Activated T-cell treated with anti-CD3 and anti-CD28 coated beads, Interleukin-2, amount 50 U/mL, for 24 hours (primary cell): Measurements from ENCODE around the gene PAFAH1B1.
"Not testable (repeated sequence)": the region's sequence is repeated elsewhere in the genome, so short reads cannot be mapped to it uniquely, and the experiment has no call there.

Experiments
- DNase-seq: peaks from one replicate; pipeline ENCODE4 v3.0.0-alpha.2; 2020
- H3K27ac Mint-ChIP-seq: 2 replicates; pipeline ENCODE4 v1.8.0; 2020; ENCODE audit warnings: mild to moderate bottlenecking, mixed read lengths
- H3K27me3 Mint-ChIP-seq: 2 replicates; pipeline ENCODE4 v1.8.0; 2020; ENCODE audit warnings: mixed read lengths
- H3K36me3 Mint-ChIP-seq: 2 replicates; pipeline ENCODE4 v1.8.0; 2020; ENCODE audit warnings: low read depth, mixed read lengths
- H3K4me1 Mint-ChIP-seq: 2 replicates; pipeline ENCODE4 v1.8.0; 2020; ENCODE audit warnings: low read depth, mixed read lengths
- H3K4me3 Mint-ChIP-seq: 2 replicates; pipeline ENCODE4 v1.8.0; 2020; ENCODE audit warnings: mild to moderate bottlenecking, moderate library complexity, mixed read lengths
- H3K9me3 Mint-ChIP-seq: 2 replicates; pipeline ENCODE4 v1.8.0; 2020; ENCODE audit warnings: mixed read lengths

PAFAH1B1 gene

DNA sequence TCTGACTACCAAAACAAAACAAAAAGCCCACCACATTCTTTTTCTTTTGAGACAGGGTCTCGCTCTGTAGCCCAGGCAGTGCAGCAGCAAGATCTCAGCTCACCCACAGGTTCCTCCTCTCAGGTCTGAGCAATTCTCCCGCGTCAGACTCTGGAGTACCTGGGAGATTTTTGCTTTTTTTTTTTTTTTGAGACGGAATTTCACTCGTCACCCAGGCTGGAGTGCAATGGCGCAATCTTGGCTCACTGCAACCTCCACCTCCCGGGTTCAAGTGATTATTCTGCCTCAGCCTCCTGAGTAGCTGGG is 21.2 kb upstream of the PAFAH1B1 start:
- not testable (repeated sequence) for H3K4me1 Mint-ChIP-seq, H3K27ac Mint-ChIP-seq, H3K36me3 Mint-ChIP-seq, H3K9me3 Mint-ChIP-seq, H3K27me3 Mint-ChIP-seq, DNase-seq, H3K4me3 Mint-ChIP-seq

DNA sequence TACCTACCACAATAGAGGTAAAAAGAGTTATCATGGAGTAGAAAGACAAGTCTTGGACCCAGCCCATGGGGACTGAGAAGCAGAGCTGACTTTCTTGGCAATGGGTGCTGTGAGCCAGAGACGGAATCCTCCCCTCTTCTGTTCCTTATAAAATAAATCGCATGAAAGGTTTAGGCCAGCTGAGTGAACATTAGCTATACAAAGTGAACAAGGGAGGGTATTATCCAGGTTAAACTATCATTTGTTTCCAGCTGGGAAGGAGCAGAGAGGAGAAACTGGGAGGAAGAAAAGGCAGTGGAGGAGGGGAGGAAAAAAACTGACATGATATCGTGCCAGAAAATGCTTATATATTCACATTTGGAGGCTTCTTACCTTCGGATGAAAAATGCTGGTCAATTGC is 13.3 kb upstream of the PAFAH1B1 start:
- H3K36me3 Mint-ChIP-seq, result no peaks in the 10 kb centered on the region
- no peak for DNase-seq

DNA sequence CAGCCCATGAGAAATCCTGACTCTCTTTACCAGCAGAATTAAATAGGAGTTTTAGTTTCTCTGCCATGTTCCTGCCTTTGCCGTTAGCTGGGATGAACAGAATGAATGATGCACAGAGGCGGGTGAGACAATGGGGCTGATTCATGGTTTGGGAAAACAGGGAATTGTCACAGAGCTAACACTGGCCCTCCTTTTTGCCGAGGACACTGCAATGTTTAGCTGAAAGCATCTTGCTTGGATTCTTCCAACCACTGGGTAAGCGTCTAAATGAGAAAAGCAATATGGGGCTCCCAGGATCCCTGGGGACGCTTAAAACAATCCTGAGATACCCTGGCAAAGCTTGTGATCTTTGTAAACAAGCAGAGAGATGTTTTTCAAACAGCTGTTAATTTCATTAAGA is 12.8 kb upstream of the PAFAH1B1 start:
- peaks cover 3% of the 10 kb centered on the region for H3K27me3 Mint-ChIP-seq
- no peak for DNase-seq
- H3K9me3 Mint-ChIP-seq, result no peaks in the 10 kb centered on the region
- H3K4me1 Mint-ChIP-seq, result no peaks in the 10 kb centered on the region
- no peak overlapping the region for H3K4me3 Mint-ChIP-seq
- H3K36me3 Mint-ChIP-seq, result no peaks in the 10 kb centered on the region
- H3K27ac Mint-ChIP-seq, result no peak overlapping the region

More for the DNA sequence above, 13.3 kb upstream of the PAFAH1B1 start:
- Mint-ChIP-seq H3K27ac (no peak overlapping the region), H3K9me3 (no peaks in the 10 kb centered on the region), H3K27me3 (peaks cover 3% of the 10 kb centered on the region), H3K4me1 (no peaks in the 10 kb centered on the region), H3K4me3 (no peak overlapping the region)

DNA sequence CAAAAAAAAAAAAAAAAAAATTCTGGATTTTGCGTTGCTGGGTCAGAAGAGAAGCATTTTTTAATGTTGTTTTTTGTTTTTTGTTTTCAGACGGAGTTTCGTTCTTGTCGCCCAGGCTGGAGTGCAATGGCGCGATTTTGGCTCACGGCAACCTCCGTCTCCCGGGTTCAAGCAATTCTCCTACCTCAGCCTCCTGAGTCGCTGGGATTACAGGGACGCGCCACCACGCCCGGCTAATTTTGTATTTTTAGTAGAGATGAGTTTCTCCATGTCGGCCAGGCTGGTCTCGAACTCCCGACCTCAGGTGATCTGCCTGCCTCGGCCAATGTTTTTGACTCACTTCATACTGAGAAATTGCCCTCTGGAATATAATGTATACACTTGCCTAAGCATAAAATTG is 11.0 kb upstream of the PAFAH1B1 start:
- H3K4me1 Mint-ChIP-seq, result no peaks in the 10 kb centered on the region

GRCh38 chr17:2591040-2591640 is 2.3 kb upstream of the PAFAH1B1 start:
- H3K27ac Mint-ChIP-seq, result no peak overlapping the region

More for the DNA sequence above, 11.0 kb upstream of the PAFAH1B1 start:
- Mint-ChIP-seq H3K4me3 (no peak overlapping the region), H3K36me3 (no peaks in the 10 kb centered on the region), H3K27ac (no peak overlapping the region), H3K27me3 (peaks cover 3% of the 10 kb centered on the region), H3K9me3 (no peaks in the 10 kb centered on the region)
- DNase-seq, result no peak

DNA sequence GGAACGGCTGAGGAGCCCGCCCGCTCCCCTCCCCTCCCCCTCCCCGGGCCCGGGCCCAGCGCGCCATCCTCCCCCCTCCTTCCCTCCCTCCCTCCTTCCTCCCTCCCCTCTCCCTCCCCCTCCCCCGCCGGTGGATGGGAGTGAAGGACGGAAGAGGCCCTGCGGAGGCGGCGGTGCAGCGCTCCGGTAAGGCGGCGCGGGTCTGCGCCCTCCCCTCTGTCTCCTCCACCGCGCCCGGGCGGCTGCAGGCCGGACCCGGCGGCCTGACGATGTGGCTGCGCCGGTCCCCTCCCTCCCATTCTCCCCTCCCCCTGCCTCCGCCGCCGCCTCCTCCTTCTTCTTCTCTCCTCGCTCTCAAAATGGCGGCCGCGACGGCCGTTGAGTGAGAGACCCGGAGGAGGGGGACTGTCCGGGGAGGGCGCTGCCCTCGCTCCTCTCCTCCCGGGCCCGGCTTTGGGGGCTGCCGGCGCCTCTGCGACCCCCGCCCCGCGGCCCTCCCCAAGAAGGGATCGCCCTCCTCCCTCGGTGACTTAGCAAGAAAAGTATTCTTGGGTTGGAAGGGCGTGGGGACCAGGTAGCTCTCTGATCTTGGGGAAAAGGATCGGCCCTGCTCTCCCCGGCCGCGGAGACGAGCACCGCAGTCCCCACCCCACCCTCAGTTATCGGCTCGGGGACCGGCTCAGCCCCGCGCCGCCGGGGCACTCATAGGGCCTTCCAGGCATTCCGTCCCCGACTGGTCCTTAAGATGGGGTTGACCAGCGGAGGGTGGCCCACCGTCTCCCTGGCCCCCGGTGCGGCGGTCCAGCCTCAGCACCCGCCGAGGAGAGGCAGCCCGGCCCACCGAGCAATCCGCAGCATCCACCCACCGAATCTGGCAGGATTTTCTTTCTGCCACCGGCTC is 617 bp downstream of the PAFAH1B1 start:
- Mint-ChIP-seq H3K27ac (peak overlapping the region; percentile 97), H3K4me3 (peak overlapping the region; percentile 86), H3K36me3 (peaks cover 30% of the 10 kb centered on the region), H3K27me3 (no peaks in the 10 kb centered on the region), H3K4me1 (peaks cover 36% of the 10 kb centered on the region), H3K9me3 (no peaks in the 10 kb centered on the region)
- peak; percentile 90 for DNase-seq

More at GRCh38 chr17:2591040-2591640, 2.3 kb upstream of the PAFAH1B1 start:
- no peaks in the 10 kb centered on the region for H3K9me3 Mint-ChIP-seq
- H3K36me3 Mint-ChIP-seq, result peaks cover 15% of the 10 kb centered on the region
- no peaks in the 10 kb centered on the region for H3K27me3 Mint-ChIP-seq
- H3K4me3 Mint-ChIP-seq, result no peak overlapping the region
- H3K4me1 Mint-ChIP-seq, result peaks cover 14% of the 10 kb centered on the region
- no peak for DNase-seq

GRCh38 chr17:2594722-2595599 is 1.5 kb downstream of the PAFAH1B1 start:
- no peaks in the 10 kb centered on the region for H3K27me3 Mint-ChIP-seq
- no peak for DNase-seq

DNA sequence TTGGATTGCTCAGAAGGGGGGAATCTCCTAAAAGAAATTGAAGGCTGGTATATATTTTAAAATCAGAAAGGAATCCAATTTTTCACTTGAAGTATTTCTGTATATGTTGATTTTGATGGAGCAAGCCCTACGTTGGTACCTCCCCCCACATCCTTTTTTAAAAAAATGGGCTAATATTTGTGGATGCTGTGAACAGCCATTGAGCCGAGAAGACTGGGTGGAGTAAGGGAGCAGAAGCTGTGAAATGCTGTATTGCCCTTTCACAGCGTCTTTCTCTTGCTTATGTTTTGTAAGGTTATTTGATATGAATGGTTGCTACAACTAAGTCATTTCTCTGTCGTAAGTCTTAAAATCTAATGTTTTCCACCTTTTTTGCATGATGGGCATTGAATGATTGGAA is 2.3 kb downstream of the PAFAH1B1 start:
- no peaks in the 10 kb centered on the region for H3K9me3 Mint-ChIP-seq
- H3K4me3 Mint-ChIP-seq, result peak overlapping the region; percentile 86
- H3K36me3 Mint-ChIP-seq, result peaks cover 36% of the 10 kb centered on the region
- H3K27ac Mint-ChIP-seq, result peak overlapping the region; percentile 26
- no peaks in the 10 kb centered on the region for H3K27me3 Mint-ChIP-seq
- DNase-seq, result no peak
- H3K4me1 Mint-ChIP-seq, result peaks cover 44% of the 10 kb centered on the region

More at GRCh38 chr17:2594722-2595599, 1.5 kb downstream of the PAFAH1B1 start:
- Mint-ChIP-seq H3K4me1 (peaks cover 43% of the 10 kb centered on the region), H3K4me3 (peak overlapping the region; percentile 86), H3K9me3 (no peaks in the 10 kb centered on the region), H3K27ac (peak overlapping the region; percentile 93), H3K36me3 (peaks cover 35% of the 10 kb centered on the region)

- Mint-ChIP-seq H3K27ac (no peak overlapping the region), H3K27me3 (no peaks in the 10 kb centered on the region), H3K4me1 (peaks cover 59% of the 10 kb centered on the region), H3K36me3 (peaks cover 41% of the 10 kb centered on the region), H3K4me3 (peak overlapping the region; percentile 33), H3K9me3 (no peaks in the 10 kb centered on the region)
- no peak for DNase-seq
Observed at GRCh38 chr17:2598166-2598565, 4.7 kb downstream of the PAFAH1B1 start.

GRCh38 chr17:2602597-2603017 is 9.2 kb downstream of the PAFAH1B1 start:
- no peak for DNase-seq
- Mint-ChIP-seq H3K27me3 (no peaks in the 10 kb centered on the region), H3K27ac (peak overlapping the region; percentile 65), H3K36me3 (peaks cover 41% of the 10 kb centered on the region), H3K9me3 (no peaks in the 10 kb centered on the region), H3K4me3 (no peak overlapping the region), H3K4me1 (peaks cover 64% of the 10 kb centered on the region)

GRCh38 chr17:2608350-2608913 is 15.0 kb downstream of the PAFAH1B1 start:
- H3K36me3 Mint-ChIP-seq, result peaks cover 44% of the 10 kb centered on the region
- H3K27ac Mint-ChIP-seq, result no peak overlapping the region
- H3K27me3 Mint-ChIP-seq, result no peaks in the 10 kb centered on the region
- H3K4me3 Mint-ChIP-seq, result no peak overlapping the region
- no peaks in the 10 kb centered on the region for H3K9me3 Mint-ChIP-seq
- no peak for DNase-seq
- peaks cover 65% of the 10 kb centered on the region for H3K4me1 Mint-ChIP-seq

DNA sequence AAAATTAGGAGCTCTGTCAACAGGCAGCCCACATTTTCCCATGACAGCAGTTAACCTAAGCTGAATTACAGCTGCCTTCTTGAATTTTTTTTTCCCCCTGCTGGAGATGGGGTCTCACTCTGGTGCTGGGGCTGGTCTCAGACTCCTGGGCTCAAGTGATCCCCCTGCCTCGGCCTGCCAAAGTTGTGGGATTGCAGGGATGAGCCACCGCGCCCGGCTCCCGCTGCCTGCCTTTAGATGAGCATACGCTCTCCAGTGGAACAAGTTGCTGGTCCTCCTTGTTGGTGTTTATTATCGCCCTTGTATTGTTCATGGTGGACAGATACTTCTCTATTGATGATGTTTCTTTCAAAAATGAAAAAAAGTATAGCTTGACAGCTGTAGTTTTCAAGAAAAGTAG is 15.6 kb downstream of the PAFAH1B1 start:
- Mint-ChIP-seq H3K27me3 (no peaks in the 10 kb centered on the region), H3K36me3 (peaks cover 45% of the 10 kb centered on the region), H3K27ac (peak overlapping the region; percentile 33), H3K4me3 (no peak overlapping the region), H3K4me1 (peaks cover 70% of the 10 kb centered on the region), H3K9me3 (no peaks in the 10 kb centered on the region)
- DNase-seq, result no peak

DNA sequence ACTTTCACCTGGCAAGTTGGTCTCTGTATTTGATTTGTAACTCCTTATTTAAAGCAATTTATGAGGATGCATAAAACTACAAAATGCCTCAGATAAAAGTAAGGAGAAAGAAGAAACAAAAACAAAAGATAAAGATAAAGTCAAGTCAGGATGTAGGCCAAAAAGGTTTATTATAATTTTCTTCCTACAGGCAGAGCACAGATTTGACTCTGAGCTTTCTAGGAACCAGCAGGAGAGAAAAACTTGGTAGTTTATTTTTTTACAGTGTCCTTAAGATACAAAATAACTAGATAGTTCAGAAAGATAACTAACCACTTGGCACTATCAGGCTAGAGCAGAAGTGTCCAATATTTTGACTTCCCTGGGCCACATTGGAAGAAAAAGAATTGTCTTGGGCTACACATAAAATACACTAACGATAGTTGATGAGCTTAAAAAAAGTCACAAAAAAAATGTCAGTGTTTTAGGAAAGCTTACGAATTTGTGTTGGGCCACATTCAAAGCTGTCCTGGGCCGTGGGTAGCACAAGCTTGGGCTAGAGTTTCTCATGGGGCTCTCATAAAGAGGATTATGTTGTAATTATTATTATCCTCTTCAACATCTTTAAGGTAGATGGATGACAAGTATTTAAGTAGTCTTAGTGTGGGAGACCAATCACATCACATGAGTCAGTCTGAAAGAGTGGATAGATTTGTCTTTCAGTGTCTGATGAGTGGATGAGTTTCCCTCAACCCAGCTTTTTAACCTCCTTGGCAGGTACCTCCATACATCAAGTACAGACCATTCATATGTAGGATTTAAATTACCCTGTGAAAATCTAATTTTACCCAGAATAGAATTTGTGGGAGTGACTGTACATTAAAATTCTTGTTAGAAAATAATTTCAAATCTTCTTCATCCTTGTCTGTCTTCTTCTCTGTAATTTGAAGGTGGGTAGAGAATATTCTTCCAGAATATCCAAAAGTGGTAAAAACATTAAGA is 17.0 kb downstream of the PAFAH1B1 start:
- peak overlapping the region; percentile 49 for H3K27ac Mint-ChIP-seq
- peaks cover 66% of the 10 kb centered on the region for H3K4me1 Mint-ChIP-seq
- H3K4me3 Mint-ChIP-seq, result no peak overlapping the region
- no peak for DNase-seq
- H3K27me3 Mint-ChIP-seq, result no peaks in the 10 kb centered on the region
- H3K9me3 Mint-ChIP-seq, result no peaks in the 10 kb centered on the region
- peaks cover 42% of the 10 kb centered on the region for H3K36me3 Mint-ChIP-seq
